ENCODE results near the gene CAMK2D.

Gene CAMK2D

GRCh38 chr4:113594231-113594556, 167.3 kb downstream of the CAMK2D start:
- DNase-seq = no peak

GRCh38 chr4:113593400-113594230, 167.9 kb downstream of the CAMK2D start:
- no peak for DNase-seq

DNA sequence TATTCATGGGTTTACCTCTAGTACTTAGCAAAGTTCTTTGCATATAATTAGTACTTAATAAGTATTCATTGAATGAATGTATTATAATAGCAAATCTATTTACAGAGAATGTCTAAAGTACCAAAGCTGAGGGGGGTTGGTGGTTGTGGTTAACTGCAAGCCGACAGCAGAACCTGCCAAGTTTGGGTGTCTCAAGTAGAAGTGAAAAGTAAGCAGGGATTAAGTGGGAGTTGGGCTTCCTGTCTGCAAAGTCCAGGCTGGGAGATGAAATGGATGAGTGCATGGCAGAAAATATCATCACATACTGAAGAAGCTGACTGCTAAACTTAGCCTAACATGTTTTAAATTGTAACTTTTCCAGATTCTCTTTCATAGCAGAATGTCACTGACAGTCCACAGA, 169.6 kb downstream of the CAMK2D start:
- no peak for DNase-seq

DNA sequence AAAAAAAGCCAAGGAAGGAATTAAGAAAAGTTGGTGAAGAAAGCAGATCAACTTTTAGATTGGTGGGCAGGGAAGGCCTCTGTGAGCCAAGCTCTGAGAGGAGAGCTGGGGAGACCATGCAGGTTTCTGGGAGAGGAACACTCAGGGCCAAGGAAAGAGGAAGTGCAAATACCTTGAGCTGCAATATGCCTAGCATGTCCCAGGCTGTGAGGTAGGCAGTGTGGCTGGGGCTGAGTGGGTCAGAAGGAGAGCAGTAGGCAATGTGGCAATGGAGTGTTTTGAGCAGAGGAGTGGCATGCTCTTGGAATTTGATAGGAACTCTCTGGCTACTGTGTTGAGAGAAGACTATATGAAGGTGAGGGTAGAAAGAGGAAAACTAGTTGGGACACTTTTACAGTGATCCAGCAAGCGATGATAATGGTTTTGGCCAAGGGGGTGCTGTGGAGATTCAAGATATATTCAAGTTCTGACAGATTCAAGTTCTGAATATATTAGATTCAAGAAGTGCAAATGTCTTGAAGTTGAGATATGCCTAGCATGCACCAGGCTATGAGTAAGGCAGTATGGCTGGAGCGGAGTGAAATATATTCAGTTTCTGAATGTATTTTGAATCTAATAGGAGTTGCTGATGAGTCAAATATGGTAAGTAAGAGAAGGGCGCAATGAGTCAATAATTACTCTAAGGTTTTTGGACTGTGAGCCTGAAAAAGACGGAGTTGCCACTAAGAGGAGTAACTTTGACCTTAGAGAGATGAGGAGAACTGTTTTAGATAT, 172.5 kb downstream of the CAMK2D start:
- DNase-seq = no peak

DNA sequence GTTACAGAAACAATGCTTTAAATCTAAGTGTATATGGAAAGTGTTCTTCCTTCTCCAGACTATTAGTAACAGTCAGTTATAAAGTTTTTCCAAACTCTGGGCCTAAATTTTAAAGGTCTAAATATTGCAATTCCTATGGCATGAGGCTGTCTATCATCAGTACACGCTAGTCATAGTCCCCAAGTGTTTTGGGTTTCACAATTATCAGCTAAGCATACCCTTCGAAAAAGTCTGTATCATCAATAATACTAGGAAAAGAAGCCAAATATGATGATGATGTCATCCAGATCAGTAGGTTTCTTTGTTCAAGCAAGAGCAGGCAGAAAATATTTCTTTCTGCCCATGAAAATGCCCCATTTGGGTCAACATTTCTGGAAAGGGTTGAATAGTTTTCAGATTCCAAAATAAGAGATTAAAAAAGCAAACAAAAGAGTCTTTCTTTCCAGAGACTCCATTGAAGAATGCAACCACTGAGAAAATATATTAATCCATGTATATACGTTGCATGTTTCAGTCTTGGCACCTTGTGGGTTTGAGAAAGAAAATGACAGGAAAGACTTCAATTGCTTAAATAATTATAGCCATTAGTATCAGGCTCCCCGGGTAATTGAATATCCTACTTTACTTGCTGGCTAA, 173.8 kb downstream of the CAMK2D start:
- no peak for DNase-seq

GRCh38 chr4:113587156-113587555, 174.4 kb downstream of the CAMK2D start:
- no peak for DNase-seq

DNA sequence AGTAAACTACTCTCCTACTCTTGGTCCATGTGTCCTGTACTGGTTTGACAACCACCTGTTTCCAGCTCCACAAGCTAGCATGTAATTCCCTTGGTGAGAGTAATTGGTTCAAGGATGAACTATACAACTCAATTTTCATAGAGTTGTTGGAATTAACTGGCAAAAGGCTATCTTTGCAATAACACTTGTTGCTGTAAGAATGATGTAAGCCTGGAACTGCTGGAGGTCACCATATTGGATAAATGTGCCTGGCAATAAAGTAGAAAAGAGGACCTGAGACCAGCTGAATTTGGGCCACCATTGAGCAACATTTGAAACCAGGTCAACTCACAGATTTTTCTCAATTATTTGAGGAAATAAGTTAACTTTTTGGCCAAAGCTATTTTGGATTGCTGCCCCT, 175.5 kb downstream of the CAMK2D start:
- no peak for DNase-seq

GRCh38 chr4:113584407-113585150, 177.0 kb downstream of the CAMK2D start:
- no peak for DNase-seq

DNA sequence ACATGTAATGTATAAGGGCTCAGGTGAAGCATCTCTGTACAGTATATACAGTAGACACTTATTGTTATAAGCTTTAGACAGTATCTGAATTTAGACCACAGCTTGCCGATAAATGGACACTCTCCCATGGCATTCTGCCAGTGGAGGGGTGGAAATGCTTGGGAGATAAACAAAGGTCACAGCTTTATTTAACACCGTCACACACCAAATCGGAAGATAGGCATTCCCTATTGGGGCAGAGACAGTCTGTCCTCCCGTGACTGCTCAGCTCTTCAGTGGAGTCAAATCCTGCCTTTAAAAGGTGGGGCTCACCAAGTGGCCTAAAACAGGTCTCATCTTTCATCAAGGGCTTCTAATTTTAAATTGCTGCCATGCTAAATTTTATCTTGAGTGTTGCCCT, 178.8 kb downstream of the CAMK2D start:
- no peak for DNase-seq

DNA sequence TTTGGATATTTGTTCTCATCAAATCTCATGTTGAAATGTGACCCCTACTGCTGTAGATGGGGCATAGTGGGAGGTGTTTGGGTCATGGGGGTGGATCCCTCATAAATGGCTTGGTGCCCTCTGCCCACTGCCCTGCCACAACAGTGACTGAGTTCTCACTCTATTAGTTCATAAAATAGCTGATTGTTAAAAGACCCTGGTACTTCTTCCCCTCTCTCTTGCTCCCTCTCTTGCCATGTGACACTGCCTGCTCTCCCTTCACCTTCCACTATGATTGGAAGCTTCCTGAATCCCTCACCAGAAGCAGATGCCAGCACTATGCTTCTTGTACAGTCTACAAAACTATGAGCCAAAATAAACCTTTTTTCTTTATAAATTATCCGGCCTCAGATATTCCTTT, 182.2 kb downstream of the CAMK2D start:
- no peak for DNase-seq

DNA sequence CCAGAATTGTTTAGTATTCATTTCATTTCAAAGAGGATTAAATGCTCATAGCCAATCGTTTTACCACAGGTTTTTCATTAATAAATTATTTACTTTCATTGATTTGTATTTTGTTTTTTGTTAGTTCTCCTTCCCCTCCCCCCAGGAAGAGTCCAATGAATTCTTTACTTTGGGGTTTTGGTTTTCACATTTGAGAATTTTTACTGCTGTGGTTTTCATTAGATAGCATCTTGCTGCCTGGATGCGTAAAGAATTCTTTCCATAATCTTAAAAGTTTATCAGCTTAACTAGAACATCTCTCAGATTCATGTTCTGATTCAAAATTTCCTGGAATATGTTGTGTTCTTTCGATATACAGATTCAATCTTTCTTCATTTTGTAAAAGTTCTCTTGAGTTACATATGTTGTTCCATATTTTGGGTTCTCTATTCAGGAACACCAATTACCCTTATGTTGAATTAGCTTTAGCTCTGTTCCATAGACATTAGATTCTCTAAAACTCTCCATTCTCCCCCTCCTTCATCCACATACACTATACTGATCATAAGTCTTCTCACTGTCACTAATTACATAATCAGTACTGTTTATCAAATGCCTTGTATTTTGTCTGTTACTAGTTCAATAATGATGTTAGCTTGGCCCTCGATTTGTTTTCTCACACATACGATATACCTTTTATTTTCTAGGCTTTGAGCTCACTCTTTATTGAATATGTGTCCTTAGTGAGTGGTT, 184.4 kb downstream of the CAMK2D start:
- no peak for DNase-seq

GRCh38 chr4:113575401-113575800, 186.1 kb downstream of the CAMK2D start:
- no peak for DNase-seq

GRCh38 chr4:113574636-113575103, 186.9 kb downstream of the CAMK2D start:
- no peak for DNase-seq

- no peak for DNase-seq
These were observed 188.9 kb downstream of the CAMK2D start for GRCh38 chr4:113572620-113573019.

GRCh38 chr4:113566015-113566795, 195.3 kb downstream of the CAMK2D start:
- no peak for DNase-seq

- no peak for DNase-seq
These were observed 195.9 kb downstream of the CAMK2D start for GRCh38 chr4:113565702-113566012.

DNA sequence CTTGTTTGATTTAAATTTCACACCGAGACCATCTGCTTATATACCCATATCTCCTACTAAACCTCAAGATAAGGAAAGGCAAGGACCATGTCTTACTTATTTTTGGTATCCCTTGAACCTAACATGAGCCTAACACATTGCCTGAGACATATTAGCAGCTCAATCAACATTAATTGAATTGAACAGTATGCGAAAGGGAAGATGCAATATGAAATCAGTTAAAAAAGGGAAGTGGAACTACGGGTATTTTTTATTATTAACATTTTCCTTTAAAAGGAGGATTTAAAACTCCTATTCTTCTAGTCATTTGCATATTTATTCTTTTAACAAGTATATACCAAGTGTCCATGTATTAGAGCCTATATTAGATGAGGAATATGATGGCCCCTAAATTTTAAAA, 197.0 kb downstream of the CAMK2D start:
- no peak for DNase-seq

DNA sequence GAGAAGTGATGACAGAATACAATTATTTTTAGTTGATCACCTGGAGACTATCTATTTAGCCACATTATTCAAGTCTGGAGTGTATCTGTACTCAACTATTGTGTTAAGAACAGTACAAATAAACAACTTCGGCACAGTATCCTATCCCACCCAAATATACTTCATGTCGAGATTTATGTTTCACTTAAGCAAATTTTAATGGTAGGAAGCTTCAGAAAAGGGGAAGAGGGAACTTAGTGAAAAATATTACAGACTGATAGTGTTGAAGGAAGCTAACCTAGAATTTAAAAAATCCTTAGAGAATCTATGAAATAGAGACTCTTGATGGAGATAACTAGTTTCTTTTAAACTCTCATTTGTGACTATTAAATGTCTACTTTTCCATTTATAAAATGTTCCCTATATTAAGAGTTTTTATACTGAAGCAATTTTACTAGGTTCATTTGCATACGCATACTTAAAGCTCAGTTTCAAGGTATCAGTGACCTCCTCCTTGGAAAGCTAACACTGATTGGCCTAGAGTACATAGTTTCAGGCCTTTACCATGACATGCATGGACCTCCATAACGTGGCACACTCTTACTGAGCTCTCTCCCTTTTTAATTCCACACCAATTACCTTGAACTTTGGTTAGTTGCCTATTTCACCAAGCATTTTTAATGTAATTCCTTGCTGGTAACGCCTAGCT, 197.7 kb downstream of the CAMK2D start:
- no peak for DNase-seq

DNA sequence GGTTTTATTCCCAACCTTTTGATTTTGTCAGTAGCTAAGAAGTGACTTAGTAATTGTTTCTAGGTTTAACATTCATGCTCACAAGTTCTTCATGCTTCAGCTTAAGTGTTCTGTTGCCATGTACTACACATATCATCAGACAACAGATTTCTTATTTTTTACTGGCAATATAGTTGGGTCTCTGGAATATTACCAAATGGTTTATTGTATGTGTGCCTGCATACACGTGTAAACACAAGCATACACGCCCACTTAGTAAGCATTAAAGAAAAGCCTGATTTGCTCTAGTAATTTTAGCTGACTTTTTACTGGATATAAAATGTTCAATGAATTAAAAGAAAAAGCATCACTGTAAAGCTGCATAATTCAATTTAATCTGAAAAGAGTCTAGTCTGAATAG, 199.8 kb downstream of the CAMK2D start:
- DNase-seq = no peak

GRCh38 chr4:113561092-113561491, 200.4 kb downstream of the CAMK2D start:
- DNase-seq = no peak

GRCh38 chr4:113560579-113560978, 201.0 kb downstream of the CAMK2D start:
- DNase-seq = no peak
